A673 (cell line): ENCODE data around the gene C1QTNF5. TPM values are rescaled to one million over a fixed set of nuclear protein-coding genes. Genes with fewer than 3 reads are reported as not detected.
A peak's percentile ranks its signal among the peaks of the same experiment; 100 is the strongest.

Source experiments
- BruUV-seq: library from RNA; stranded (reverse); fragments of 400-500 nt; replicated peaks from 2 replicates; lab custom pipeline; 2021; lab: Mats Ljungman, UMichigan
- CTCF ChIA-PET: fragments of 300-600 bp; sonication (Branson Sonifier 250); formaldehyde crosslinking; loops from one replicate; lab custom pipeline; 2022; ENCODE audit warnings: antibody characterized with exemption; lab: Charles Lee
- POLR2A ChIA-PET: fragments of 300-600 bp; sonication (Branson Sonifier 250); formaldehyde crosslinking; loops from one replicate; lab custom pipeline; 2022; ENCODE audit warnings: antibody characterized with exemption; ENCODE audit not compliant: low non-redundant PET; lab: Charles Lee
- DNase-seq: peaks from one replicate; pipeline ENCODE4 v3.0.0-alpha.2; 2015; ENCODE audit warnings: low spot score
- H3K27ac ChIP-seq: fragments of 200-600 bp; sonication (generic); 2 replicates; pipeline ENCODE4 v1.5.1; 2016; ENCODE audit warnings: mixed run types, low read depth, mild to moderate bottlenecking, mixed read lengths, antibody characterized with exemption, low read length; ENCODE audit not compliant: poor library complexity, severe bottlenecking
- H3K27me3 ChIP-seq: fragments of 200-600 bp; sonication (generic); replicated peaks from 2 replicates; pipeline ENCODE4 v1.6.1; 2017; ENCODE audit warnings: mixed run types, low read depth, mild to moderate bottlenecking, mixed read lengths, antibody characterized with exemption, low read length; ENCODE audit not compliant: insufficient read depth, poor library complexity
- H3K36me3 ChIP-seq: fragments of 200-600 bp; sonication (generic); 2 replicates; pipeline ENCODE4 v1.6.1; 2016; ENCODE audit warnings: mixed run types, mild to moderate bottlenecking, mixed read lengths, antibody characterized with exemption, low read length; ENCODE audit not compliant: insufficient read depth, poor library complexity, severe bottlenecking
- H3K4me1 ChIP-seq: fragments of 200-600 bp; sonication (generic); 2 replicates; pipeline ENCODE4 v1.6.1; 2017; ENCODE audit warnings: mixed run types, mild to moderate bottlenecking, mixed read lengths, antibody characterized with exemption, low read length; ENCODE audit not compliant: insufficient read depth, poor library complexity, severe bottlenecking
- H3K4me3 ChIP-seq: fragments of 200-600 bp; sonication (generic); 2 replicates; pipeline ENCODE4 v1.5.1; 2016; ENCODE audit warnings: low read depth, mixed run types, mild to moderate bottlenecking, mixed read lengths, low read length; ENCODE audit not compliant: poor library complexity, severe bottlenecking
- H3K9me3 ChIP-seq: fragments of 200-600 bp; sonication (generic); 2 replicates; pipeline ENCODE4 v1.6.1; 2016; ENCODE audit warnings: mixed run types, low read depth, mild to moderate bottlenecking, mixed read lengths, antibody characterized with exemption, low read length; ENCODE audit not compliant: poor library complexity, severe bottlenecking
- EZH2 ChIP-seq: fragments of 200-600 bp; sonication (generic); IDR thresholded peaks from 2 replicates; pipeline ENCODE4 v1.6.1; 2017; ENCODE audit warnings: borderline replicate concordance, low read depth, mild to moderate bottlenecking, mixed read lengths, antibody characterized with exemption, low read length; ENCODE audit not compliant: poor library complexity, severe bottlenecking
- intact Hi-C: fragments of 100-400 bp; cut with micrococcal nuclease; formaldehyde crosslinking; loops from one replicate; pipeline ENCODE4 v1.10.0; 2022; ENCODE audit not compliant: unreplicated experiment
- total RNA-seq: library from RNA; stranded (reverse); gene quantifications from 2 replicates; pipeline ENCODE4 v1.2.3, GENCODE V29; 2021
- TF ChIP-seq, protein P1 (sequence below): fragments of 300-800, 200-600 bp; sonication (generic); conservative IDR thresholded peaks from 2 replicates; pipeline ENCODE4 v1.5.1; 2017; ENCODE audit warnings: low read depth, mild to moderate bottlenecking, antibody characterized with exemption, low read length, moderate library complexity, mixed read lengths

C1QTNF5 gene
- total RNA-seq, 1 experiment from 2014 or later: not detected

DNA sequence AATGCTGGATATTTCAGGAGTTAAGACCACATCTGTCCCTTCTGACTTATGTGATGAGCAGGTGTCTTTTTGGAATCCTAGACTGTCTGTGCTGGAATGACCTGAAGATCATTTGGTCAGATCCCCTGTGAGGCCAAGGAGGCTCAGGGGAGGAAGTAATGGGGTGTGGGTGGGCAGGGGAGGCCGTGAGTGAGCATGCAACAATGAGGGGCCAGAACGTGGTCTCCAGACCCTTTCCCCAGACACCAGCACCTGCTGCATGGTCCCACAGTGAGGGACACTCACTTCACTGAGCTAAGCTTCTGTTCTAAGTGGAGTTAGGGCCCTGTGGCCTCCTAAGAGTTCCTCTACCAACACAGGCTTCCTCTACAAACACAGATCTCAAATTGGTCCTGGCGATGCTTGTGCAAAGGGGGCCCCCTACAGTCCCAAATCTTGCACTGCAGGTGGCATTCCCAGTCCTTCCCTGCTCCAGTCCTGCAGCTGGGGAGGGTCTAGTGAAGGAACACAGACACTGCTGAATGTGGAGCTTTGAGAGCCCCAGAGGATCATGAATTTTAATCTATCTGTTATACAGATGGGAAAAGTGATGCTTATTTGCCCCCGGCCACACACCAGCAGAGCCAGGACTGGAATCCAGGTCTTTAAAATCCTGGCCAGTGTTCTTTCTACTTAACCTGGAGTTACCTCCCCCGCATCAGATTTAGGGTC lies 33.4 kb upstream of the C1QTNF5 start:
- intact Hi-C loops: loop anchor here (2.0 kb wide), 1 partner anchor 17 kb away; no protein-coding TSS in a partner anchor
- ChIA-PET POLR2A (no interaction called here), CTCF (interaction anchor here (0.5 to 3.5 kb wide), 6 partner anchors 18 to 211 kb away, joined by 3 to 34 read pairs (median 4); partner anchors contain the start of gene THY1)
- Histone ChIP-seq H3K9me3 (no peaks in the 10 kb centered on the region), H3K36me3 (no peaks in the 10 kb centered on the region), H3K4me1 (peaks cover 21% of the 10 kb centered on the region), H3K4me3 (no peak overlapping the region), H3K27ac (no peak overlapping the region), H3K27me3 (no peaks in the 10 kb centered on the region)
- no TSS peak for BruUV-seq
- TF ChIP-seq EZH2: no peak
- TF ChIP-seq, protein P1, sequence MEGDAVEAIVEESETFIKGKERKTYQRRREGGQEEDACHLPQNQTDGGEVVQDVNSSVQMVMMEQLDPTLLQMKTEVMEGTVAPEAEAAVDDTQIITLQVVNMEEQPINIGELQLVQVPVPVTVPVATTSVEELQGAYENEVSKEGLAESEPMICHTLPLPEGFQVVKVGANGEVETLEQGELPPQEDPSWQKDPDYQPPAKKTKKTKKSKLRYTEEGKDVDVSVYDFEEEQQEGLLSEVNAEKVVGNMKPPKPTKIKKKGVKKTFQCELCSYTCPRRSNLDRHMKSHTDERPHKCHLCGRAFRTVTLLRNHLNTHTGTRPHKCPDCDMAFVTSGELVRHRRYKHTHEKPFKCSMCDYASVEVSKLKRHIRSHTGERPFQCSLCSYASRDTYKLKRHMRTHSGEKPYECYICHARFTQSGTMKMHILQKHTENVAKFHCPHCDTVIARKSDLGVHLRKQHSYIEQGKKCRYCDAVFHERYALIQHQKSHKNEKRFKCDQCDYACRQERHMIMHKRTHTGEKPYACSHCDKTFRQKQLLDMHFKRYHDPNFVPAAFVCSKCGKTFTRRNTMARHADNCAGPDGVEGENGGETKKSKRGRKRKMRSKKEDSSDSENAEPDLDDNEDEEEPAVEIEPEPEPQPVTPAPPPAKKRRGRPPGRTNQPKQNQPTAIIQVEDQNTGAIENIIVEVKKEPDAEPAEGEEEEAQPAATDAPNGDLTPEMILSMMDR: peak; percentile 98
- DNase-seq: peak; percentile 89

DNA sequence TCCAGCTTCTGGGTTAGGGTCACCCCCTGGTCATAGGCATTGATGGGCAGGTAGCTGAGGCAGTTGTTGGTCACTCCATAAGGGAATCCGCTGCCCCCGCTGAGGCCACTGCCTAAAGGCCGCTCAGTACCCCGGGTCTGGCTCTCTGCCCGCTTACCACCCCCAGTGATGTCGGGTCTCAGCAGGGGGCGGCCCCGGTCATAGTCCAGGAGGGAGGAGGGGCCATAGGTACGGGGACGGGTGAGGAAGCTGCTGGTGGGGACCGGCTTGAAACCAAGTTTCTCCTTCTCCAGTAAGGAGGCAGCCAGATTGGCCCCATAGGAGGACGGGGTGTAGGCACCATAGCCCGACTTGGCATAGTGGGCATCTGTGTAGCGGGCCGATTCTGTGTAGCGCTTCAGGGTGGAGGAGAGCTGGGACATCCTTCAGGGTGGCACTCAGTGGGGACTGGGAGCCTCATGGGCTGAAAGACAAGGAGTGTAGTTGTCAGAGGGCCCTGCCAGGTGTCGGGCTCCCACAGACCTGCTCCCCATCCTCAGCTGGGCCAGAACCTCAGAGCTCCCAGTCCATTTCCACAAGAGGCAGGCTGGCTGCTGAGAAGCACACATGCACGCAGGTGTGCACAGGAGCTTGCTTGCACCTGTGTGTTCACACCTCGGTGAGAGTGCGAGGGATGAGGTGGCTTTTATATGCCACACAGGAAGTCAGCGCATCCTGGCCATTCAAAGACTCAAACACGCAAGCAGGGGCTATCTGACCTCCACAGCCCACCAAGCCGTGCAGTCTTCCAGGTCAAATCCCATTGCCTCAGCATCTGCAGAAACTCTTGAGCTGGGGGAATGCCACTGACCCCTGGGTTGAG lies 32.6 kb upstream of the C1QTNF5 start:
- BruUV-seq: no TSS peak
- TF ChIP-seq, protein P1: no peak
- no peak for TF ChIP-seq EZH2
- Histone ChIP-seq H3K4me1 (peaks cover 29% of the 10 kb centered on the region), H3K9me3 (no peaks in the 10 kb centered on the region), H3K27me3 (no peaks in the 10 kb centered on the region), H3K27ac (no peak overlapping the region), H3K36me3 (no peaks in the 10 kb centered on the region), H3K4me3 (no peak overlapping the region)
- intact Hi-C loops: no loop called here
- DNase-seq: no peak
- POLR2A ChIA-PET: no interaction called here
- CTCF ChIA-PET: interaction anchor here (0.5 to 3.5 kb wide), 5 partner anchors 8 to 212 kb away, joined by 3 to 34 read pairs (median 4); partner anchors contain the start of gene USP2

DNA sequence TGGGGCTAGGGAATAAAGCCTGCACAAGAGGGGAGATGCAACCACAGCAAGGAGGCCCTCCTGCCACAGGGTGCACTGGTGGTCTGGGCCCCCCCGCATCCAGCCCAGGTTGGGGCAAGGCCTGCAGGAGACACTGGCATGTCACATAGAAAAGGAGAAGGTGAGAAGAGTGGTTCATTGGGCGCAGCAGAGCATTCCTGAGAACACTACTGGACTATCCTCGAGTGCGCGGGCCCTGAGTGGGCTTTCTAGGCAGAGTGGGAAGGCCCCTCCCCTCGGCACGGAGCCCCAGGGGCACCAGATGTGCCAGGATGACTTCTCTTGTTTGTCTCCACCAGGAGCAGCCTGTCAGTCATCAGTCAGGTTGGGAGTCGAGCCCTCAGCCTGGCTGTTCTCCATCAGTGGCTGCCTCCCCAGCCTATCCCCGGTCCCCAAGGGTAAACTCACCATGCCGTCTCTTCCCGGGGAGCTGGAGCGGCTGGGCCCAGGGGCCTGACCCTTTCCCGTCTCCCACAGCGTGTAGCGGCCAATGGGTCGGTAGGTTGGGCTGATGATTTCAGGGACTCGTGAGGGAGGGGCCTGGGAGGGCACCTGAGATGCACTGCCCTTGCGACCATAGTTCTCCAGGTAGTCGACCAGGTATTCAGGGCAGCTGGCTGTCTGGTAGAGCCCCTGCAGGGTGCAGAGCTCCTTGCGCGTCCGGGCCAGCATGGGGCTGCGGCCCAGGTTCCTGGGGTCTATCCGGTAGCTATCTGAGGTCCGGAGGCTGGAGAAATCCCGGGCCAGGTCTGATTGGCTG lies 31.8 kb upstream of the C1QTNF5 start:
- no peak for TF ChIP-seq EZH2
- TF ChIP-seq, protein P1: no peak
- intact Hi-C loops: no loop called here
- ChIA-PET CTCF (interaction anchor here (0.6 to 3.5 kb wide), 5 partner anchors 9 to 34 kb away, joined by 3 to 34 read pairs (median 9); partner anchors contain the start of gene USP2), POLR2A (no interaction called here)
- Histone ChIP-seq H3K27ac (no peak overlapping the region), H3K27me3 (no peaks in the 10 kb centered on the region), H3K4me3 (no peak overlapping the region), H3K36me3 (no peaks in the 10 kb centered on the region), H3K4me1 (peaks cover 33% of the 10 kb centered on the region), H3K9me3 (no peaks in the 10 kb centered on the region)
- BruUV-seq: no TSS peak
- no peak for DNase-seq
